Muscle layer of colon (tissue), 2 donors: ENCODE data around the gene LTB.
"Not testable (repeated sequence)": the region's sequence is repeated elsewhere in the genome, so short reads cannot be mapped to it uniquely, and the experiment has no call there.

Experiments used
- H3K27ac ChIP-seq: one replicate; pipeline ENCODE4 v1.7.0; 2013; ENCODE audit warnings: low read depth, mild to moderate bottlenecking, low read length, moderate library complexity
- H3K27me3 ChIP-seq, 2 donors: one replicate each; pipeline ENCODE4 v1.7.0; 2013; ENCODE audit warnings: low read length in 2 of 2, mild to moderate bottlenecking in 2 of 2; ENCODE audit not compliant: insufficient read depth in 2 of 2, control insufficient read depth in 1 of 2
- H3K36me3 ChIP-seq: one replicate; pipeline ENCODE4 v1.7.0; 2013; ENCODE audit warnings: mild to moderate bottlenecking, low read length; ENCODE audit not compliant: insufficient read depth
- H3K4me1 ChIP-seq: one replicate; pipeline ENCODE4 v1.7.0; 2013; ENCODE audit warnings: mild to moderate bottlenecking, low read length; ENCODE audit not compliant: insufficient read depth
- H3K4me3 ChIP-seq, 2 donors: one replicate each; pipeline ENCODE4 v1.7.0; 2013; ENCODE audit warnings: low read length in 2 of 2, low read depth in 1 of 2, mild to moderate bottlenecking in 1 of 2, moderate library complexity in 1 of 2
- H3K9ac ChIP-seq: one replicate; pipeline ENCODE4 v1.7.0; 2013; ENCODE audit warnings: low read length
- H3K9me3 ChIP-seq: one replicate; pipeline ENCODE4 v1.7.0; 2013; ENCODE audit warnings: mild to moderate bottlenecking, low read length
- donor health status: abdominal sarcoma.
- donor health status: Adenocarcinoma of cecum.

The LTB gene

GRCh38 chr6:31592396-31592771 is 10.2 kb upstream of the LTB start:
- Histone ChIP-seq H3K9me3 (no peaks in the 10 kb centered on the region), H3K9ac (no peak overlapping the region), H3K4me1 (no peaks in the 10 kb centered on the region), H3K27ac (no peak overlapping the region), H3K36me3 (no peaks in the 10 kb centered on the region), H3K4me3 (no peak overlapping the region), H3K27me3 (no peaks in the 10 kb centered on the region)

- not testable (repeated sequence) for H3K27ac ChIP-seq, H3K9me3 ChIP-seq, H3K36me3 ChIP-seq, H3K4me1 ChIP-seq, H3K27me3 ChIP-seq, H3K9ac ChIP-seq, H3K4me3 ChIP-seq
These were observed 8.5 kb upstream of the LTB start for GRCh38 chr6:31590691-31591090.

- no peak overlapping the region for H3K27ac ChIP-seq
- no peaks in the 10 kb centered on the region for H3K36me3 ChIP-seq
- no peaks in the 10 kb centered on the region for H3K27me3 ChIP-seq
- no peaks in the 10 kb centered on the region for H3K9me3 ChIP-seq
- no peaks in the 10 kb centered on the region for H3K4me1 ChIP-seq
- H3K9ac ChIP-seq: no peak overlapping the region
- H3K4me3 ChIP-seq: no peak overlapping the region
These were observed 6.8 kb upstream of the LTB start for GRCh38 chr6:31588871-31589650.

- Histone ChIP-seq H3K27ac (no peak overlapping the region), H3K9ac (no peak overlapping the region), H3K27me3 (no peaks in the 10 kb centered on the region), H3K9me3 (no peaks in the 10 kb centered on the region), H3K4me3 (no peak overlapping the region), H3K4me1 (no peaks in the 10 kb centered on the region), H3K36me3 (no peaks in the 10 kb centered on the region)
These were observed 5.9 kb upstream of the LTB start for GRCh38 chr6:31587791-31588777.

GRCh38 chr6:31586599-31587281 is 4.5 kb upstream of the LTB start:
- Histone ChIP-seq H3K9ac (no peak overlapping the region), H3K4me3 (no peak overlapping the region), H3K9me3 (no peaks in the 10 kb centered on the region), H3K27me3 (no peaks in the 10 kb centered on the region), H3K4me1 (peaks cover 4% of the 10 kb centered on the region), H3K36me3 (no peaks in the 10 kb centered on the region), H3K27ac (no peak overlapping the region)

GRCh38 chr6:31586008-31586407 is 3.8 kb upstream of the LTB start, which contains the start of gene LST1:
Gene LST1, plus strand, starts transcription at chr6:31586277. Its CDS starts 1,023 bp downstream, at chr6:31587300.
- no peak within 1 kb of the TSS for H3K9ac ChIP-seq
- H3K27ac ChIP-seq: no peak within 1 kb of the TSS
- no peaks in the 10 kb centered on the region for H3K9me3 ChIP-seq
- no peak within 1 kb of the TSS for H3K4me3 ChIP-seq
- no peaks in the 10 kb centered on the region for H3K27me3 ChIP-seq
- peaks cover 6% of the 10 kb centered on the region for H3K4me1 ChIP-seq
- no peaks in the 10 kb centered on the region for H3K36me3 ChIP-seq

- no peak overlapping the region for H3K27ac ChIP-seq
These were observed 3.3 kb upstream of the LTB start for GRCh38 chr6:31585491-31585890.

GRCh38 chr6:31581434-31582229 is 592 bp downstream of the LTB start:
- peaks cover 11% of the 10 kb centered on the region for H3K4me1 ChIP-seq
- no peaks in the 10 kb centered on the region for H3K27me3 ChIP-seq
- H3K9ac ChIP-seq: peak overlapping the region; percentile 87
- H3K4me3 ChIP-seq: peak overlapping the region; percentile 91 to 97
- H3K27ac ChIP-seq: peak overlapping the region; percentile 87
- H3K36me3 ChIP-seq: no peaks in the 10 kb centered on the region
- no peaks in the 10 kb centered on the region for H3K9me3 ChIP-seq

More at GRCh38 chr6:31585491-31585890, 3.3 kb upstream of the LTB start:
- Histone ChIP-seq H3K9ac (no peak overlapping the region), H3K9me3 (no peaks in the 10 kb centered on the region), H3K4me3 (no peak overlapping the region), H3K36me3 (no peaks in the 10 kb centered on the region), H3K27me3 (no peaks in the 10 kb centered on the region), H3K4me1 (peaks cover 8% of the 10 kb centered on the region)

- Histone ChIP-seq H3K9ac (peak overlapping the region; percentile 87), H3K27me3 (no peaks in the 10 kb centered on the region), H3K27ac (peak overlapping the region; percentile 87)
These were observed 1.3 kb downstream of the LTB start for GRCh38 chr6:31580807-31581433.

GRCh38 chr6:31580438-31580740 is 1.8 kb downstream of the LTB start:
- H3K27me3 ChIP-seq: no peaks in the 10 kb centered on the region
- H3K27ac ChIP-seq: no peak overlapping the region
- no peaks in the 10 kb centered on the region for H3K36me3 ChIP-seq
- peaks cover 11% of the 10 kb centered on the region for H3K4me1 ChIP-seq
- peak overlapping the region; percentile 87 for H3K9ac ChIP-seq
- peak overlapping the region; percentile 91 to 97 for H3K4me3 ChIP-seq
- H3K9me3 ChIP-seq: no peaks in the 10 kb centered on the region

More at GRCh38 chr6:31580807-31581433, 1.3 kb downstream of the LTB start:
- no peaks in the 10 kb centered on the region for H3K9me3 ChIP-seq
- peaks cover 11% of the 10 kb centered on the region for H3K4me1 ChIP-seq
- H3K4me3 ChIP-seq: peak overlapping the region; percentile 91 to 97
- no peaks in the 10 kb centered on the region for H3K36me3 ChIP-seq
